Measurements from ENCODE around the gene STRBP. TPM values are rescaled to one million over a fixed set of nuclear protein-coding genes. Genes with fewer than 3 reads are reported as not detected.

STRBP gene
- total RNA-seq, 1 experiment from 2014 or later = 96.3 TPM

- H3K27me3 Mint-ChIP-seq (ENCODE audit: low read depth) = no peaks in the 10 kb centered on the region; the same call in 1 of the 2 replicates
- no peak overlapping the region for H3K4me3 Mint-ChIP-seq
- CTCF ChIA-PET = no interaction called here
- ATAC-seq (no peak), DNase-seq (ENCODE audit: low spot score) (no peak)
- peaks cover 4% of the 10 kb centered on the region; the same call in 1 of the 2 replicates for H3K4me1 Mint-ChIP-seq
- POLR2A ChIA-PET = no interaction called here
- no peaks in the 10 kb centered on the region for H3K36me3 Mint-ChIP-seq
- H3K9me3 Mint-ChIP-seq = no peaks in the 10 kb centered on the region
- TF ChIP-seq ZNF121 (CRISPR knock-in tag; IDR thresholded peaks at IDR 0.05) (0 out of 2 replicates have a peak, but pooled peaks have one; percentile 42), NR1H2 (CRISPR knock-in tag; IDR thresholded peaks at IDR 0.05) (no peak)
- no peak overlapping the region for H3K27ac Mint-ChIP-seq
These were observed 42.3 kb upstream of the STRBP start for GRCh38 chr9:123310551-123311249.

GRCh38 chr9:123309611-123310010 is 41.2 kb upstream of the STRBP start:
- ChIA-PET POLR2A (no interaction called here), CTCF (no interaction called here)
- DNase-seq (ENCODE audit: low spot score) (no peak), ATAC-seq (no peak)
- no peak overlapping the region for H3K4me3 Mint-ChIP-seq
- TF ChIP-seq PRDM15 (CRISPR knock-in tag; IDR thresholded peaks at IDR 0.05) (no peak), IRF2 (CRISPR knock-in tag; IDR thresholded peaks at IDR 0.05; ENCODE audit: borderline replicate concordance, low read depth) (no peak), GTF2I (CRISPR knock-in tag; conservative IDR thresholded peaks at IDR 0.05) (no peak), SP1 (CRISPR knock-in tag; conservative IDR thresholded peaks at IDR 0.05) (no peak), ARID4B (CRISPR knock-in tag; IDR thresholded peaks at IDR 0.05; ENCODE audit: borderline replicate concordance) (no peak), OVOL2 (CRISPR knock-in tag; IDR thresholded peaks at IDR 0.05; ENCODE audit: borderline replicate concordance) (no peak), CREM (CRISPR knock-in tag; IDR thresholded peaks at IDR 0.05) (no peak), ZMAT4 (CRISPR knock-in tag; IDR thresholded peaks at IDR 0.05) (no peak), CBFB (CRISPR knock-in tag; IDR thresholded peaks at IDR 0.05; ENCODE audit: low read depth) (no peak), CTCF (IDR thresholded peaks at IDR 0.05) (no peak)
- H3K27ac Mint-ChIP-seq = no peak overlapping the region; the same call in 1 of the 2 replicates
- H3K9me3 Mint-ChIP-seq = no peaks in the 10 kb centered on the region
- H3K27me3 Mint-ChIP-seq (ENCODE audit: low read depth) = no peaks in the 10 kb centered on the region; the same call in 1 of the 2 replicates
- H3K36me3 Mint-ChIP-seq = no peaks in the 10 kb centered on the region
- H3K4me1 Mint-ChIP-seq = peaks cover 13% of the 10 kb centered on the region
